GM12873 (cell line): ENCODE data around the gene ZNF750.

Experiments used
- CTCF ChIP-seq: IDR thresholded peaks from 2 replicates; pipeline ENCODE4 v1.5.1; 2012; ENCODE audit warnings: low read depth, mild to moderate bottlenecking, moderate library complexity, low read length, control low read depth; ENCODE audit not compliant: insufficient read depth; ENCODE audit errors: missing control alignments

The ZNF750 gene

GRCh38 chr17:82828875-82829487 lies 10.8 kb downstream of the ZNF750 start:
- TF ChIP-seq CTCF = no peak

- TF ChIP-seq CTCF = no peak
Measured at GRCh38 chr17:82826956-82827355, 12.9 kb downstream of the ZNF750 start.

- no peak for TF ChIP-seq CTCF
Measured at GRCh38 chr17:82826211-82826610, 13.6 kb downstream of the ZNF750 start.

GRCh38 chr17:82825540-82826124 lies 14.2 kb downstream of the ZNF750 start:
- no peak for TF ChIP-seq CTCF

- peak; percentile 39 for TF ChIP-seq CTCF
Measured at GRCh38 chr17:82823004-82823403, 16.8 kb downstream of the ZNF750 start.

GRCh38 chr17:82822281-82822680 lies 17.5 kb downstream of the ZNF750 start:
- no peak for TF ChIP-seq CTCF

GRCh38 chr17:82821554-82821953 lies 18.3 kb downstream of the ZNF750 start:
- no peak for TF ChIP-seq CTCF
